Astrocyte of the cerebellum (primary cell): ENCODE results near the gene AUP1.

Experiments used
- DNase-seq: peaks from one replicate; pipeline ENCODE4 v3.0.0-alpha.2; 2011; ENCODE audit warnings: low read depth
- H3K4me3 ChIP-seq: 2 replicates; pipeline ENCODE4 v1.5.1; 2011; ENCODE audit warnings: mild to moderate bottlenecking, low read depth, low read length, moderate library complexity
- CTCF ChIP-seq: IDR thresholded peaks from 2 replicates; pipeline ENCODE4 v1.5.1; 2012; ENCODE audit warnings: low read length, low read depth, moderate library complexity, mild to moderate bottlenecking; ENCODE audit errors: missing control alignments
- in situ Hi-C: cut with HindIII; loops from 2 replicates; pipeline ENCODE4 v1.10.0; 2017; ENCODE audit warnings: low sequenced_read_pairs

AUP1 gene

GRCh38 chr2:74556831-74557370 lies 27.4 kb upstream of the AUP1 start:
- H3K4me3 ChIP-seq = no peak overlapping the region
- in situ Hi-C loops = no loop called here
- no peak for DNase-seq
- no peak for TF ChIP-seq CTCF

- in situ Hi-C loops = no loop called here
Observed at GRCh38 chr2:74556159-74556558, 26.7 kb upstream of the AUP1 start.

GRCh38 chr2:74555610-74556103 lies 26.2 kb upstream of the AUP1 start:
- in situ Hi-C loops = no loop called here
- peak overlapping the region; percentile 92 for H3K4me3 ChIP-seq
- TF ChIP-seq CTCF = no peak
- no peak for DNase-seq

More at GRCh38 chr2:74556159-74556558, 26.7 kb upstream of the AUP1 start:
- H3K4me3 ChIP-seq = peak overlapping the region; percentile 92
- TF ChIP-seq CTCF = no peak
- no peak for DNase-seq

GRCh38 chr2:74554820-74555531 lies 25.5 kb upstream of the AUP1 start:
- TF ChIP-seq CTCF = no peak

GRCh38 chr2:74553892-74554819 lies 24.6 kb upstream of the AUP1 start, which contains the start of the genes DOK1 and LOXL3:
Gene DOK1, plus strand, starts transcription at chr2:74554720. Its CDS starts 35 bp downstream, at chr2:74554755.
Gene LOXL3, minus strand, starts transcription at chr2:74553942. Its CDS starts 1,308 bp downstream, at chr2:74552634.
- H3K4me3 ChIP-seq = peak within 1 kb of the TSS; percentile 92
- in situ Hi-C loops = no loop called here
- peak; percentile 89 for DNase-seq
- no peak for TF ChIP-seq CTCF

More at GRCh38 chr2:74554820-74555531, 25.5 kb upstream of the AUP1 start:
- in situ Hi-C loops = no loop called here
- DNase-seq = no peak
- peak overlapping the region; percentile 92 for H3K4me3 ChIP-seq
